Measurements from ENCODE around the gene MAP3K20. TPM values are rescaled to one million over a fixed set of nuclear protein-coding genes. Genes with fewer than 3 reads are reported as not detected.
A peak's percentile ranks its signal among the peaks of the same experiment; 100 is the strongest.

The MAP3K20 gene
- total and polyA plus RNA-seq, 9 donors: 38.6 to 127 (median 88.4) TPM

GRCh38 chr2:173043476-173043875 is 32.2 kb upstream of the MAP3K20 start:
- Histone ChIP-seq H3K4me1 (ENCODE audit: insufficient read depth) (peaks cover 6% of the 10 kb centered on the region), H3K4me3 (no peak overlapping the region), H3K27me3 (no peaks in the 10 kb centered on the region), H3K36me3 (no peaks in the 10 kb centered on the region), H3K27ac (no peak overlapping the region), H3K9me3 (no peaks in the 10 kb centered on the region)
- DNase-seq: no peak
- 87 to 98% (median 97%) methylated on average over 8 of the region's 8 CpGs for WGBS, 3 donors
- TF ChIP-seq EP300 (IDR thresholded peaks at IDR 0.05) (no peak), POLR2A (IDR thresholded peaks at IDR 0.05) (no peak), CTCF (IDR thresholded peaks at IDR 0.05) (no peak)
- intact Hi-C loops (cut with DNase I): no loop called here

GRCh38 chr2:173043897-173044519 is 31.6 kb upstream of the MAP3K20 start:
- no peak overlapping the region for H3K4me3 ChIP-seq
- intact Hi-C loops (cut with DNase I): no loop called here
- peaks cover 6% of the 10 kb centered on the region for H3K4me1 ChIP-seq (ENCODE audit: insufficient read depth)
- no peaks in the 10 kb centered on the region for H3K27me3 ChIP-seq
- no peak for DNase-seq
- H3K9me3 ChIP-seq: no peaks in the 10 kb centered on the region
- WGBS, 3 donors: 94 to 97% (median 94%) methylated on average over 13 of the region's 13 CpGs
- H3K27ac ChIP-seq: no peak overlapping the region
- TF ChIP-seq CTCF (IDR thresholded peaks at IDR 0.05) (no peak), EP300 (IDR thresholded peaks at IDR 0.05) (no peak), POLR2A (IDR thresholded peaks at IDR 0.05) (no peak)
- H3K36me3 ChIP-seq: no peaks in the 10 kb centered on the region

DNA sequence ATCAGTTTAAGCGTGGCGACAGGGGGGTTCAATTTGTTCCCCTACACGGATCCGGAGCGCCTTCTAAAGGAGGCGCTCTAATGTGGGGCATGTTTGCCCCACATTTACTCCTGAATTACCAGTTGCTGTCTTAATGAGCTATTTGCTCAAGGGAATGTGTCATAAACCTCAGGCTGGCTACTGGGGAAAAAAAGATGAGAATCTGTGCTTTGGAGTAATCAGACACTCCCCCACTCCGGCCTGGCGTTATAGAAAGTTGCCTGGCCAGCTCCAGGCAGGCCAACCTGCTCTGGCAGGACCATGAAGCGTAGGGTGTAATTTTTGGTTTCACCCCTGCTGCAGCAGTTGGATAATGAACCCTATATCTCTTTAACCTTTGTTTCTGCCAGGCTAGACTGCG is 31.0 kb upstream of the MAP3K20 start:
- no peak for DNase-seq
- H3K4me1 ChIP-seq (ENCODE audit: insufficient read depth): peaks cover 6% of the 10 kb centered on the region
- H3K9me3 ChIP-seq: no peaks in the 10 kb centered on the region
- no peaks in the 10 kb centered on the region for H3K27me3 ChIP-seq
- peak overlapping the region in 1 of 2 donors; percentile 8 for H3K27ac ChIP-seq
- 58 to 62% (median 62%) methylated on average over 10 of the region's 10 CpGs for WGBS, 3 donors
- TF ChIP-seq CTCF (IDR thresholded peaks at IDR 0.05): no peak
- TF ChIP-seq EP300 (IDR thresholded peaks at IDR 0.05): no peak
- no peaks in the 10 kb centered on the region for H3K36me3 ChIP-seq
- intact Hi-C loops (cut with DNase I): no loop called here
- no peak overlapping the region for H3K4me3 ChIP-seq

- Histone ChIP-seq H3K36me3 (no peaks in the 10 kb centered on the region), H3K4me1 (ENCODE audit: insufficient read depth) (peaks cover 6% of the 10 kb centered on the region), H3K9me3 (no peaks in the 10 kb centered on the region), H3K27me3 (no peaks in the 10 kb centered on the region), H3K4me3 (no peak overlapping the region), H3K27ac (peak overlapping the region in 1 of 2 donors; percentile 8)
- no peak for TF ChIP-seq POLR2A (IDR thresholded peaks at IDR 0.05)
- TF ChIP-seq CTCF (IDR thresholded peaks at IDR 0.05): no peak
- no peak for TF ChIP-seq EP300 (IDR thresholded peaks at IDR 0.05)
- 8 to 18% (median 14%) methylated on average over 2 of the region's 2 CpGs for WGBS, 3 donors
- intact Hi-C loops (cut with DNase I): no loop called here
- no peak for DNase-seq
These were observed 30.5 kb upstream of the MAP3K20 start for GRCh38 chr2:173045181-173045580.
